HepG2 (cell line): ENCODE measurements around the gene KHK. TPM values are rescaled to one million over a fixed set of nuclear protein-coding genes. Genes with fewer than 3 reads are reported as not detected.

Source experiments
- ATF7-NPFF ChIP-seq: sonication (generic); formaldehyde crosslinking; IDR thresholded peaks from 2 replicates; pipeline ENCODE4 v1.8.1; 2023; ENCODE audit warnings: mild to moderate bottlenecking, low read depth, missing genetic modification reagents, moderate library complexity
- CCDC6 ChIP-seq: sonication (generic); formaldehyde crosslinking; IDR thresholded peaks from 2 replicates; pipeline ENCODE4 v1.8.1; 2022; ENCODE audit warnings: mild to moderate bottlenecking, missing genetic modification reagents, moderate library complexity
- CREBL2 ChIP-seq: sonication (generic); formaldehyde crosslinking; IDR thresholded peaks from 2 replicates; pipeline ENCODE4 v1.8.1; 2023; ENCODE audit warnings: missing genetic modification reagents, mild to moderate bottlenecking, borderline replicate concordance
- KLF9 ChIP-seq: IDR thresholded peaks from 2 replicates; pipeline ENCODE4 v1.6.1; 2016; ENCODE audit warnings: low read depth
- NR2F1 ChIP-seq, 2 experiments: fragments of 450-650 bp in 1 of 2; formaldehyde crosslinking in 1 of 2; IDR thresholded peaks; 2 replicates each; pipeline versions ENCODE4 v1.5.0 to v1.6.1; 2016 to 2020; ENCODE audit warnings: mild to moderate bottlenecking in 1 of 2, missing compliant biosample characterization in 1 of 2, missing genetic modification reagents in 1 of 2, moderate library complexity in 1 of 2
- NR2F2 ChIP-seq: IDR thresholded peaks from 2 replicates; pipeline ENCODE4 v1.6.1; 2012; ENCODE audit warnings: low read depth, inconsistent platforms, borderline replicate concordance
- PHF21A ChIP-seq: sonication (generic); formaldehyde crosslinking; IDR thresholded peaks from 2 replicates; pipeline ENCODE4 v1.5.0; 2020; ENCODE audit warnings: mild to moderate bottlenecking, missing genetic modification reagents
- RAD51 ChIP-seq: fragments of 450-650 bp; IDR thresholded peaks from 2 replicates; pipeline ENCODE4 v1.6.1; 2016; ENCODE audit warnings: borderline replicate concordance
- TSC22D2 ChIP-seq: sonication (generic); formaldehyde crosslinking; IDR thresholded peaks from 2 replicates; pipeline ENCODE4 v1.5.1; 2020; ENCODE audit warnings: missing genetic modification reagents, mild to moderate bottlenecking, borderline replicate concordance
- YEATS2 ChIP-seq: sonication (generic); formaldehyde crosslinking; IDR thresholded peaks from 2 replicates; pipeline ENCODE4 v1.4.0; 2020; ENCODE audit warnings: missing genetic modification reagents, borderline replicate concordance
- ZBTB10 ChIP-seq: sonication (generic); formaldehyde crosslinking; IDR thresholded peaks from 2 replicates; pipeline ENCODE4 v1.4.0; 2020; ENCODE audit warnings: missing genetic modification reagents, borderline replicate concordance
- ZBTB14 ChIP-seq: sonication (generic); formaldehyde crosslinking; IDR thresholded peaks from 2 replicates; pipeline ENCODE4 v1.4.0; 2020; ENCODE audit warnings: missing genetic modification reagents
- ZBTB8A ChIP-seq: sonication (generic); formaldehyde crosslinking; IDR thresholded peaks from 2 replicates; pipeline ENCODE4 v1.4.0; 2020; ENCODE audit warnings: mild to moderate bottlenecking, low read depth, missing genetic modification reagents, borderline replicate concordance
- ZNF382 ChIP-seq: sonication (generic); formaldehyde crosslinking; IDR thresholded peaks from 2 replicates; pipeline ENCODE4 v1.5.0; 2020; ENCODE audit warnings: missing genetic modification reagents, mild to moderate bottlenecking, borderline replicate concordance
- ZNF468 ChIP-seq: sonication (generic); formaldehyde crosslinking; IDR thresholded peaks from 2 replicates; pipeline ENCODE4 v1.8.0; 2022; ENCODE audit warnings: mild to moderate bottlenecking, moderate library complexity, missing genetic modification reagents
- ZNF780A ChIP-seq: sonication (generic); formaldehyde crosslinking; IDR thresholded peaks from 2 replicates; pipeline ENCODE4 v1.8.0; 2022; ENCODE audit warnings: mild to moderate bottlenecking, missing genetic modification reagents, moderate library complexity
- ZNF788 ChIP-seq: sonication (generic); formaldehyde crosslinking; IDR thresholded peaks from 2 replicates; pipeline ENCODE4 v1.5.0; 2020; ENCODE audit warnings: mild to moderate bottlenecking, missing genetic modification reagents, borderline replicate concordance
- ZNF839 ChIP-seq: sonication (generic); formaldehyde crosslinking; IDR thresholded peaks from 2 replicates; pipeline ENCODE4 v1.4.0; 2020; ENCODE audit warnings: missing genetic modification reagents, mild to moderate bottlenecking, borderline replicate concordance
- polyA plus RNA-seq, 8 experiments: library from polyadenylated mRNA; depleted of rRNA in 3 of 8; stranded (reverse) in 7 of 8; unstranded in 1 of 8; fragments of >200 nt; fragmentation: Illumina TruSeq in 4 of 8; extraction: Trizol in 4 of 8; gene quantifications; 2 replicates each; pipeline versions ENCODE4 v1.2.1 to v1.2.3, GENCODE V29; 2011 to 2016; ENCODE audit warnings: low read depth in 4 of 8, missing spikeins in 1 of 8, mixed read lengths in 1 of 8; ENCODE audit not compliant: insufficient read depth in 1 of 8
- total RNA-seq, 5 experiments: library from RNA; depleted of rRNA; stranded (reverse); fragments of >200 nt; fragmentation: Illumina TruSeq; extraction: Trizol; gene quantifications; 2 replicates each; pipeline ENCODE4 v1.2.3, GENCODE V29; 2016; ENCODE audit warnings: low read depth in 1 of 5
- TF ChIP-seq, protein P1 (sequence below): sonication (generic); formaldehyde crosslinking; IDR thresholded peaks from 2 replicates; pipeline ENCODE4 v1.4.0; 2020; ENCODE audit warnings: missing genetic modification reagents
- TF ChIP-seq, protein P2 (sequence below): sonication (generic); formaldehyde crosslinking; conservative IDR thresholded peaks from 2 replicates; pipeline ENCODE4 v1.4.0; 2020; ENCODE audit warnings: missing genetic modification reagents
- TF ChIP-seq, protein P3 (sequence below): sonication (generic); formaldehyde crosslinking; IDR thresholded peaks from 2 replicates; pipeline ENCODE4 v1.4.0; 2020; ENCODE audit warnings: mild to moderate bottlenecking, missing genetic modification reagents

The KHK gene
- total and polyA plus RNA-seq, 2 of the 13 experiments (the other 11 are each of a cell fraction or from before 2014, with no cell fraction given) = 40.9 to 99.2 TPM

- TF ChIP-seq ZBTB10 (CRISPR knock-in tag) = peak; percentile 48; the same call in 1 of the 2 replicates
- no peak for TF ChIP-seq PHF21A (CRISPR knock-in tag)
- TF ChIP-seq ZBTB14 (CRISPR knock-in tag) = peak; percentile 20; the same call in 1 of the 2 replicates
- no peak; the same call in 1 of the 2 replicates for TF ChIP-seq ZNF839
- TF ChIP-seq, protein P1, sequence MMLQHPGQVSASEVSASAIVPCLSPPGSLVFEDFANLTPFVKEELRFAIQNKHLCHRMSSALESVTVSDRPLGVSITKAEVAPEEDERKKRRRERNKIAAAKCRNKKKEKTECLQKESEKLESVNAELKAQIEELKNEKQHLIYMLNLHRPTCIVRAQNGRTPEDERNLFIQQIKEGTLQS = no peak; the same call in 1 of the 2 replicates
- no peak for TF ChIP-seq ZNF382 (CRISPR knock-in tag)
- TF ChIP-seq, protein P2, sequence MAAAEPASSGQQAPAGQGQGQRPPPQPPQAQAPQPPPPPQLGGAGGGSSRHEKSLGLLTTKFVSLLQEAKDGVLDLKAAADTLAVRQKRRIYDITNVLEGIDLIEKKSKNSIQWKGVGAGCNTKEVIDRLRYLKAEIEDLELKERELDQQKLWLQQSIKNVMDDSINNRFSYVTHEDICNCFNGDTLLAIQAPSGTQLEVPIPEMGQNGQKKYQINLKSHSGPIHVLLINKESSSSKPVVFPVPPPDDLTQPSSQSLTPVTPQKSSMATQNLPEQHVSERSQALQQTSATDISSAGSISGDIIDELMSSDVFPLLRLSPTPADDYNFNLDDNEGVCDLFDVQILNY (CRISPR knock-in tag) = peak; percentile 11; the same call in 1 of the 2 replicates
- no peak for TF ChIP-seq KLF9
- TF ChIP-seq NR2F2 = no peak
- 0 out of 2 replicates have a peak, but pooled peaks have one; percentile 21 for TF ChIP-seq CREBL2
- 0 out of 2 replicates have a peak, but pooled peaks have one; percentile 11 for TF ChIP-seq ZBTB8A (CRISPR knock-in tag)
- TF ChIP-seq TSC22D2 (CRISPR knock-in tag) = peak; percentile 88; the same call in 1 of the 2 replicates
- TF ChIP-seq, protein P3, sequence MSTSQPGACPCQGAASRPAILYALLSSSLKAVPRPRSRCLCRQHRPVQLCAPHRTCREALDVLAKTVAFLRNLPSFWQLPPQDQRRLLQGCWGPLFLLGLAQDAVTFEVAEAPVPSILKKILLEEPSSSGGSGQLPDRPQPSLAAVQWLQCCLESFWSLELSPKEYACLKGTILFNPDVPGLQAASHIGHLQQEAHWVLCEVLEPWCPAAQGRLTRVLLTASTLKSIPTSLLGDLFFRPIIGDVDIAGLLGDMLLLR (CRISPR knock-in tag) = no peak; the same call in 1 of the 2 replicates
- TF ChIP-seq ZNF780A (CRISPR knock-in tag) = no peak; the same call in 1 of the 2 replicates
- TF ChIP-seq ZNF468 = no peak
- no peak; the same call in 1 of the 2 replicates for TF ChIP-seq CCDC6
- TF ChIP-seq ATF7-NPFF (CRISPR knock-in tag) = peak; percentile 74
- no peak for TF ChIP-seq RAD51
- peak; percentile 14; the same call in 1 of the 2 replicates for TF ChIP-seq ZNF788
- peak in 1 of 2 experiments; percentile 42; a peak in 1 of 4 replicates for TF ChIP-seq NR2F1 (CRISPR knock-in tag; IDR thresholded peaks at IDR 0.05)
- no peak; the same call in 1 of the 2 replicates for TF ChIP-seq YEATS2 (CRISPR knock-in tag)
Measured at GRCh38 chr2:27049422-27050280, 36.9 kb upstream of the KHK start (continued).
